LNCaP clone FGC (cell line): Measurements from ENCODE around the gene FBRSL1.

Experiments
- DNase-seq: peaks from one replicate; pipeline ENCODE4 v3.0.0-alpha.2; 2011; ENCODE audit warnings: low read depth
- H3K4me3 ChIP-seq: 2 replicates; pipeline ENCODE4 v1.5.1; 2011; ENCODE audit warnings: mild to moderate bottlenecking, low read depth, low read length, control low read depth
- CTCF ChIP-seq: IDR thresholded peaks from 2 replicates; pipeline ENCODE4 v1.5.1; 2012; ENCODE audit warnings: mild to moderate bottlenecking; ENCODE audit not compliant: control insufficient read depth, insufficient read depth; ENCODE audit errors: extremely low read depth

FBRSL1 gene

GRCh38 chr12:132539016-132539773, 49.2 kb downstream of the FBRSL1 start:
- no peak for DNase-seq
- TF ChIP-seq CTCF: no peak
- no peak overlapping the region for H3K4me3 ChIP-seq

GRCh38 chr12:132540436-132540835, 50.5 kb downstream of the FBRSL1 start:
- TF ChIP-seq CTCF: no peak
- H3K4me3 ChIP-seq: no peak overlapping the region
- DNase-seq: no peak

GRCh38 chr12:132541200-132541599, 51.2 kb downstream of the FBRSL1 start:
- H3K4me3 ChIP-seq: no peak overlapping the region
- no peak for DNase-seq
- no peak for TF ChIP-seq CTCF

- H3K4me3 ChIP-seq: no peak overlapping the region
- TF ChIP-seq CTCF: no peak
Observed at GRCh38 chr12:132541996-132542395, 52.0 kb downstream of the FBRSL1 start.

GRCh38 chr12:132542661-132543060, 52.7 kb downstream of the FBRSL1 start:
- no peak overlapping the region for H3K4me3 ChIP-seq
- TF ChIP-seq CTCF: no peak
- DNase-seq: no peak

More at GRCh38 chr12:132541996-132542395, 52.0 kb downstream of the FBRSL1 start:
- DNase-seq: no peak

GRCh38 chr12:132543298-132544079, 53.5 kb downstream of the FBRSL1 start:
- TF ChIP-seq CTCF: no peak
- DNase-seq: no peak
- H3K4me3 ChIP-seq: no peak overlapping the region
